ENCODE results near the gene PPP6R1. TPM values are rescaled to one million over a fixed set of nuclear protein-coding genes. Genes with fewer than 3 reads are reported as not detected.
A peak's percentile ranks its signal among the peaks of the same experiment; 100 is the strongest.

Gene PPP6R1
- total RNA-seq, 2 donors from 2014 or later = 49.5 to 112 TPM

- intact Hi-C loops (cut with DNase I) = no loop called here
- Histone ChIP-seq H3K36me3 (no peaks in the 10 kb centered on the region), H3K9me3 (no peaks in the 10 kb centered on the region), H3K27me3 (replicated peaks; ENCODE audit: insufficient read depth) (no peaks in the 10 kb centered on the region), H3K4me3 (no peak overlapping the region), H3K27ac (no peak overlapping the region), H3K4me1 (replicated peaks) (no peaks in the 10 kb centered on the region)
- no peak for DNase-seq (ENCODE audit: low spot score)
- TF ChIP-seq POLR2AphosphoS5 (IDR thresholded peaks at IDR 0.05) (no peak), POLR2A (IDR thresholded peaks at IDR 0.05) (no peak), CTCF (IDR thresholded peaks at IDR 0.05) (no peak)
- 87% methylated on average over 17 of the region's 17 CpGs for WGBS
These were observed 35.4 kb downstream of the PPP6R1 start for GRCh38 chr19:55223291-55224037.

GRCh38 chr19:55220525-55220924 lies 38.3 kb downstream of the PPP6R1 start:
- TF ChIP-seq POLR2AphosphoS5 (IDR thresholded peaks at IDR 0.05) (no peak), POLR2A (IDR thresholded peaks at IDR 0.05) (no peak), CTCF (IDR thresholded peaks at IDR 0.05) (no peak)
- DNase-seq (ENCODE audit: low spot score) = no peak
- Histone ChIP-seq H3K4me1 (replicated peaks) (no peaks in the 10 kb centered on the region), H3K27me3 (replicated peaks; ENCODE audit: insufficient read depth) (no peaks in the 10 kb centered on the region), H3K9me3 (no peaks in the 10 kb centered on the region), H3K4me3 (no peak overlapping the region), H3K36me3 (no peaks in the 10 kb centered on the region), H3K27ac (no peak overlapping the region)
- intact Hi-C loops (cut with DNase I) = no loop called here
- 67% methylated on average over 9 of the region's 9 CpGs for WGBS

- H3K4me1 ChIP-seq (replicated peaks) = no peaks in the 10 kb centered on the region
- H3K9me3 ChIP-seq = no peaks in the 10 kb centered on the region
- WGBS = 6% methylated on average over 30 of the region's 36 CpGs
- H3K27me3 ChIP-seq (replicated peaks; ENCODE audit: insufficient read depth) = peaks cover 5% of the 10 kb centered on the region
- TF ChIP-seq POLR2AphosphoS5 (IDR thresholded peaks at IDR 0.05) = peak; percentile 5
- TF ChIP-seq POLR2A (IDR thresholded peaks at IDR 0.05) = no peak
- intact Hi-C loops (cut with DNase I) = no loop called here
- no peak overlapping the region for H3K27ac ChIP-seq
- no peaks in the 10 kb centered on the region for H3K36me3 ChIP-seq
- DNase-seq (ENCODE audit: low spot score) = peak; percentile 31
- no peak overlapping the region for H3K4me3 ChIP-seq
These were observed 42.2 kb downstream of the PPP6R1 start for GRCh38 chr19:55216461-55217198.

GRCh38 chr19:55213547-55213946 lies 45.3 kb downstream of the PPP6R1 start:
- H3K27ac ChIP-seq = no peak overlapping the region
- H3K4me1 ChIP-seq (replicated peaks) = no peaks in the 10 kb centered on the region
- no peaks in the 10 kb centered on the region for H3K36me3 ChIP-seq
- intact Hi-C loops (cut with DNase I) = no loop called here
- WGBS = 81% methylated on average over 7 of the region's 7 CpGs
- H3K4me3 ChIP-seq = no peak overlapping the region
- TF ChIP-seq CTCF (IDR thresholded peaks at IDR 0.05) = no peak
- H3K9me3 ChIP-seq = no peaks in the 10 kb centered on the region
- peaks cover 5% of the 10 kb centered on the region for H3K27me3 ChIP-seq (replicated peaks; ENCODE audit: insufficient read depth)
- no peak for DNase-seq (ENCODE audit: low spot score)

- no peak for TF ChIP-seq POLR2AphosphoS5 (IDR thresholded peaks at IDR 0.05)
- no peak for TF ChIP-seq CTCF (IDR thresholded peaks at IDR 0.05)
- no peak for TF ChIP-seq POLR2A (IDR thresholded peaks at IDR 0.05)
- no peak overlapping the region for H3K27ac ChIP-seq
- no peak overlapping the region for H3K4me3 ChIP-seq
- intact Hi-C loops (cut with DNase I) = no loop called here
- H3K9me3 ChIP-seq = no peaks in the 10 kb centered on the region
- no peaks in the 10 kb centered on the region for H3K36me3 ChIP-seq
- no peaks in the 10 kb centered on the region for H3K4me1 ChIP-seq (replicated peaks)
- DNase-seq (ENCODE audit: low spot score) = no peak
- H3K27me3 ChIP-seq (replicated peaks; ENCODE audit: insufficient read depth) = peaks cover 5% of the 10 kb centered on the region
- 79% methylated on average over 3 of the region's 3 CpGs for WGBS
These were observed 46.4 kb downstream of the PPP6R1 start for GRCh38 chr19:55212447-55212846.
